Psoas muscle (tissue), 8 donors: ENCODE data around the gene LTB4R. TPM values are rescaled to one million over a fixed set of nuclear protein-coding genes. Genes with fewer than 3 reads are reported as not detected.
A peak's percentile ranks its signal among the peaks of the same experiment; 100 is the strongest.

Experiments used
- ATAC-seq, 4 donors: fragments of 200-7000 bp; cut with Tn5 transposase; one replicate each; pipeline ENCODE4 v1.9.1; 2020; ENCODE audit warnings: moderate library complexity in 3 of 4, mild to moderate bottlenecking in 2 of 4
- DNase-seq, 2 donors: peaks; one replicate each; pipeline ENCODE4 v3.0.0-alpha.2; 2020
- H3K27ac ChIP-seq: fragments of 200-600 bp; one replicate; pipeline ENCODE4 v1.8.0; 2022
- H3K27me3 ChIP-seq, 3 donors: fragments of 200-600 bp in 1 of 3; one replicate each; pipeline versions ENCODE4 v1.6.1 to v1.8.0; 2013 to 2022; ENCODE audit warnings: low read length in 2 of 3, mild to moderate bottlenecking in 2 of 3, moderate library complexity in 1 of 3; ENCODE audit not compliant: insufficient read depth in 3 of 3
- H3K36me3 ChIP-seq, 2 donors: fragments of 200-600 bp in 1 of 2; one replicate each; pipeline versions ENCODE4 v1.6.1 to v1.8.0; 2013 to 2022; ENCODE audit warnings: low read depth in 1 of 2, mild to moderate bottlenecking in 1 of 2, moderate library complexity in 1 of 2; ENCODE audit not compliant: insufficient read depth in 1 of 2
- H3K4me1 ChIP-seq: fragments of 200-600 bp; one replicate; pipeline ENCODE4 v1.8.0; 2022
- H3K4me3 ChIP-seq: fragments of 200-600 bp; one replicate; pipeline ENCODE4 v1.8.0; 2022; ENCODE audit warnings: mild to moderate bottlenecking
- H3K9me3 ChIP-seq: fragments of 200-600 bp; one replicate; pipeline ENCODE4 v1.8.0; 2022
- CTCF ChIP-seq: fragments of 200-600 bp; IDR thresholded peaks from one replicate; pipeline ENCODE4 v1.8.0; 2022; ENCODE audit warnings: antibody characterized with exemption
- WGBS, 3 donors: extraction: QIAGEN DNeasy Blood & Tissue Kit; methylation state at CpG; one replicate each; pipeline versions ENCODE4 v1.1.6 to v1.1.7; 2013; 5-methylcytosine and 5-hydroxymethylcytosine counted together
- intact Hi-C, 2 donors: fragments of 100-400 bp; cut with DNase I; formaldehyde crosslinking; loops; one replicate each; pipeline versions ENCODE4 v1.11.0 to v1.14.2; 2022
- polyA plus RNA-seq, 3 donors: library from polyadenylated mRNA; stranded (reverse); fragments of 200-250 nt; gene quantifications; one replicate each; pipeline ENCODE4 v1.2.3, GENCODE V29; 2013
- total RNA-seq, 4 donors: library from RNA; stranded (reverse); fragmentation: NEBNext Ultra II Directional in 2 of 4; extraction: Animal tissue kit (Norgen Biotek cat#: 25700) in 2 of 4; gene quantifications; one replicate each; pipeline versions ENCODE4 v1.2.1 to v1.2.4, GENCODE V29; 2021 to 2023
- donor health status: healthy with polysubstance abuse.
- donor health status: DM: no; HTN: no; CAD: no; lungs with moderate emphysema.
- donor health status: Bipolar disorder and iron deficiency.
- donor health status: healthy.
- donor health status: DM: yes; HTN: yes; CAD: no.
- donor health status: DM: no; HTN: no; CAD: no.
- donor health status: DM: no; HTN: no; CAD: no.
- donor health status: DM: yes; HTN: yes; CAD: no.

LTB4R gene
- total and polyA plus RNA-seq, 7 donors = 0.35 to 2.1 (median 1.9) TPM

GRCh38 chr14:24310265-24310645 lies 1.0 kb upstream of the LTB4R start:
- no peaks in the 10 kb centered on the region for H3K9me3 ChIP-seq
- 22 to 30% (median 28%) methylated on average over 3 to 5 of the region's 5 CpGs for WGBS, 3 donors
- intact Hi-C loops = no loop called here
- no peak for TF ChIP-seq CTCF
- DNase-seq (no peak), ATAC-seq (no peak)
- H3K36me3 ChIP-seq = peaks cover 0 to 29% of the 10 kb centered on the region in 2 donors
- peaks cover 13% of the 10 kb centered on the region for H3K4me1 ChIP-seq
- peak overlapping the region; percentile 68 for H3K4me3 ChIP-seq
- peak overlapping the region; percentile 79 for H3K27ac ChIP-seq
- no peaks in the 10 kb centered on the region for H3K27me3 ChIP-seq

- H3K9me3 ChIP-seq = no peaks in the 10 kb centered on the region
- 91 to 100% (median 100%) methylated on average over 1 of the region's 1 CpG for WGBS, 3 donors
- TF ChIP-seq CTCF = no peak
- intact Hi-C loops = no loop called here
- ATAC-seq (no peak), DNase-seq (no peak)
- H3K4me1 ChIP-seq = peaks cover 13% of the 10 kb centered on the region
- peaks cover 0 to 16% (median 2%) of the 10 kb centered on the region in 3 donors for H3K27me3 ChIP-seq
- H3K4me3 ChIP-seq = peak overlapping the region; percentile 68
- peaks cover 0 to 11% of the 10 kb centered on the region in 2 donors for H3K36me3 ChIP-seq
- H3K27ac ChIP-seq = peak overlapping the region; percentile 79
Measured at GRCh38 chr14:24311837-24312615, 724 bp downstream of the LTB4R start.

DNA sequence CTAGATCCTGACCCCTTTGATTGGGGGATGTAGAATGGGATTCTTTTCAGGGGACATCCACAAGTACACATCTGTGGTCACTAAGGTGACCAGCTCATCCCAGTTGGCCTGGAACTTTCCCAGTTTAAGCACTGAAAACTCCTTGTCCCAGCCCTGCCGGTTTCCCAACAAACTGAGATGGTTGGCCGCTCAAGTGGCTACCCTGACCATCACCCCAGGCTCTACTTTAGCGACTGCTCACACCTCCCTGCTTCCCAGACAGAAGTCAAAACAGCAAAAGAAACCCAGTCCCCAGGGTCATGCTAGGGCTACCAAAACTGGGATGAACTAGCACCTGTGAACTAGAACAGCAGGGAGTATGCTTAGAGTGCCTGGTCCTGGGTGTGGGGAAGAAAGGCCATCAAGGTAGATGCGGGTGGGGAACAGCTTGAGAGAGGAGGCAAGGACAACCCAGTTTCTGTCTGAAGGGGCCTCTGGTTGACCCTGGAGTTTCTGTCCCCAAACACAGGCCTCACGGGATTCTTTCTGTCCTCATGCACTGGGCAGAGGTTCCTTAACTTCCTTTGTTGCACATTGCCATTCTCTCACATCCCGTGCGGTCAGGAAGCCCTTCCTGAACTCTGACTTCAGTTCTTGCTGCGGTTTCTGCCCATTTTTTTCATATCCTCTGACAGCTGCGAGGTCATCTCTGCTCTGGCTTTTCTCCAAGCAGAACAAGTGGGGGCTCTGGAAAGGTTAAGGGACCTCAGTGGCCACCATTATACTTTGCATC lies 1.6 kb downstream of the LTB4R start:
- H3K27ac ChIP-seq = peak overlapping the region; percentile 63
- H3K27me3 ChIP-seq = peaks cover 0 to 24% (median 2%) of the 10 kb centered on the region in 3 donors
- intact Hi-C loops = no loop called here
- H3K4me1 ChIP-seq = peaks cover 13% of the 10 kb centered on the region
- H3K36me3 ChIP-seq = peaks cover 0 to 5% of the 10 kb centered on the region in 2 donors
- TF ChIP-seq CTCF = no peak
- no peaks in the 10 kb centered on the region for H3K9me3 ChIP-seq
- no peak overlapping the region for H3K4me3 ChIP-seq
- ATAC-seq (no peak), DNase-seq (peak in 1 of 2 donors; percentile 53)
- 64 to 69% (median 65%) methylated on average over 9 of the region's 9 CpGs for WGBS, 3 donors

- ATAC-seq = no peak
- H3K27ac ChIP-seq = no peak overlapping the region
- WGBS, 3 donors = 73 to 84% (median 73%) methylated on average over 2 of the region's 2 CpGs
- peaks cover 0 to under 1% of the 10 kb centered on the region in 2 donors for H3K36me3 ChIP-seq
- H3K4me1 ChIP-seq = peaks cover 13% of the 10 kb centered on the region
- peaks cover 0 to 34% (median 4%) of the 10 kb centered on the region in 3 donors for H3K27me3 ChIP-seq
- no peak for DNase-seq
- no peaks in the 10 kb centered on the region for H3K9me3 ChIP-seq
- TF ChIP-seq CTCF = no peak
- intact Hi-C loops = no loop called here
- no peak overlapping the region for H3K4me3 ChIP-seq
Measured at GRCh38 chr14:24313913-24314312, 2.6 kb downstream of the LTB4R start.
